ENCODE measurements around the gene CYGB.
"Not testable (repeated sequence)": the region's sequence is repeated elsewhere in the genome, so short reads cannot be mapped to it uniquely, and the experiment has no call there.

CYGB gene

DNA sequence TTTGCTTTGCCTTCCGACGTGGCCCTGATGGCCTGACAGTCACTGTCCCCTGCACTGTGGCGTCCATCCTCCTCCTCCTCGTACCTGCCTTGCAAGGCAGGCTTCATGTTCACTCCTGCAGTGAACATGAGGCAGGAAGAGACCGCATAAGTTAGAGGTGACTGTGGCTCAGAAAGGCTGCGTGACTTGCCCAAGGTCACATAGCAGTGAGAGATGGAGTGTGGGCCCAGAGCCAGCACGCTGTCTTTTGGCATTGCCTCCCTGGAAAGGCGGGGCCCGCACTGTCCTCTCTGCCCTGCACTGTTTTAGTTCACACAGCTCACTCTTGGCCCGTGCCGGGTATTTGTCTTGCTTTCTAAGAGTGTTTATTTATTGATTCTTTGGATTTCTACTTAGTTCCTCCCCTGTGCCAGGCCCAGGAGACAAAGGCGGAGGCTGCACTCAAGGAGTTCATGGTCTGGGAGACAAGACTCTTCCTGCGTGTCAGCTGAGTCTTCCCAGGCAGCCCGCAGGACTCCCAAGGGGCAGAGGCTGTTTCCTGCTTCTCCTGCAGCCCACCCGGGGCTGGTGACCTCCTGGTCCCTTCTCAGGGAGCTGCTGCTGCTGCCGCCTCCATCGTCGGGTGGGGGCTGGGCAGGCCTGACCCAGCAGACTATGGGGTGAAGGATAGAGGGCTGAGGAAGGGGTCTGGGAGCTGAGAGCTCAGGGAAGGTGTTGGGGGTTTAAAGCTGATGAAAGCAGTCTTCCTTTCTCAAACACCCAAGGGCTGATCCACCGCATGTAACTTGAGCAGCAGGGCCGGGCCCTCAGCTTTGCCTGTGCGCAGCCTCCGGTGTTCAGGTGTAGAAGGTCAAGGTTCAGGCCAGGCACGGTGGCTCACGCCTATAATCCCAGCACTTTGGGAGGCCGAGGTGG is 12.7 kb downstream of the CYGB start:
- no peak for DNase-seq (ENCODE audit: low read depth in 2 of 2)

DNA sequence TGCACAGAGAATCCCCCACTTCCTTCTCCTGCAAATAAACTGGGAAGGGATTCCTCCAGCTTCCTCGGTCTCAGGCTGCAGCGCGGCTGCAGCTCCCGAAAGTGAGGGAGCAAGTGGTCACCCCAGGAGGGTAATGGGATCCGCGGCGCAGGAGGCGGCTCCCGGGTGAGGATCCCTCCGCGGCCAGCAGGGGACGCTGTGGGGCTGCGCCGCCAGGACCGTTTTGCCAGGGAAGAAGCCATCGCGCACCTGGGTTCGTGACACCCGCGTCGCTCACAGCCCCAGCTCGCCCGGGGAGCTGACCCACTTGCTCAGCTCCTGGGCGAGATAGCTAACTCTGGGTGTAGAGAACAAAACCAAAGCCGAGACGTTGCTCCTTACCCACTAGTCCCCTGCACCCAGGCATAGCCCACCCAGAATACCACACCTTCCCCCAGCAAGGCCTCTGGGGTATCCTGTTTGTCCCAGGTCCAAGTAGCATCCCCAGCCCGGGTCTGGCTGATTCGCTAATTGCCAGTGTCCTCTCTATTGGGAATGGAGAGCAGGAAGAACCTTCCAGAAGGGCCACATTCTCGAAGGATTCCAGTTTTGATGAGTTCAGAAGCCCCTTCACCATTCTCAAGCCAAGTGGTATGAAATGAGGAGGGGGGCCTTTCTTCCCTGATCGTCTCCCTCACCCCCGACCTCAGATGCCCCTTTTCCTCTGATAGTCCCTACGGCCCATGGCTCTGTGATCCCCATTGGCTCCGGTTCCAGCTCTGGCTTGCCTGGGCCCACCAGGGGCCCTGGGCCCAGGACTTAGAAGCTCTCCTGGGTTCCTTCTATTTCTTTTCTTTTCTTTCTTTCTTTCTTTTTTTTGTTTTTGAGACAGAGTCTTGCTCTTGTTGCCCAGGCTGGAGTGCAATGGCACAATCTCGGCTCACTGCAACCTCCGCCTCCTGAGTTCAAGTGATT is 14.1 kb downstream of the CYGB start:
- DNase-seq (ENCODE audit: low read depth in 2 of 2) = no peak

DNA sequence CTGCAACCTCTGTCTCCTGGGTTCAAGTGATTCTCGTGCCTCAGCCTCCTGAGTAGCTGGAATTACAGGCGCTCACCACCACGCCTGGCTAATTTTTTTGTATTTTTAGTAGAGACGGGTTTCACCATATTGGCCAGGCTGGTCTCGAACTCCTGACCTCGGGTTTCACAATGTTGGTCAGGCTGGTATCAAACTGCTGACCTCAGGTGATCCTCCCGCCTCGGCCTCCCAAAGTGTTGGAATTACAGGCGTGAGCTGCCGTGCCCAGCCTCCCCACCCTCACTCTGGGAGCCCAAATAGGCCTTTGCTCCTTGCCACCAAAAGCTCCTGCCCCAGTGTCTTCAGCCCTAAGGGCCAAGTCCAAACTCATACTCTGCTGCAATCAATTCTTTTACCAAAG is 15.8 kb downstream of the CYGB start:
- DNase-seq (ENCODE audit: low read depth in 2 of 2) = not testable (repeated sequence)

DNA sequence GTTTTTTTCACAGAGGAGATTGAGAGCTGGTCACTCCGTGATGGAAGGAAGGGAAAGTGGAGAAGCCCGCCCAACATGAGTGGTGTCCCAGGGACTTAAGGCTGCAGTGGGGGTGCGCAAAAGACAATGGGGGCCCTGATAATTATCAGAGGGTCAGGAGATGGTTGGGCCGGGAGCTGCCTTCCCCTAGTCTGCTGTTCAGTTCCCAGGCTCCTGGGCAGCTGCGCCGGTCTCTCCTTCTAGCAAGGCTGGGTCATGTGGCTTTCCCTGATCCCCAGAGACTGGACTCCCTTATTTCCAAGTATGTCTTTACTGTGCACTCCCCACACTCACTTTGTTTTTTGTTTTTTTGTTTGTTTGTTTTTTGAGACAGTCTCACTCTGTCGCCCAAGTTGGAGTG is 16.2 kb downstream of the CYGB start:
- DNase-seq (ENCODE audit: low read depth in 2 of 2) = no peak

DNA sequence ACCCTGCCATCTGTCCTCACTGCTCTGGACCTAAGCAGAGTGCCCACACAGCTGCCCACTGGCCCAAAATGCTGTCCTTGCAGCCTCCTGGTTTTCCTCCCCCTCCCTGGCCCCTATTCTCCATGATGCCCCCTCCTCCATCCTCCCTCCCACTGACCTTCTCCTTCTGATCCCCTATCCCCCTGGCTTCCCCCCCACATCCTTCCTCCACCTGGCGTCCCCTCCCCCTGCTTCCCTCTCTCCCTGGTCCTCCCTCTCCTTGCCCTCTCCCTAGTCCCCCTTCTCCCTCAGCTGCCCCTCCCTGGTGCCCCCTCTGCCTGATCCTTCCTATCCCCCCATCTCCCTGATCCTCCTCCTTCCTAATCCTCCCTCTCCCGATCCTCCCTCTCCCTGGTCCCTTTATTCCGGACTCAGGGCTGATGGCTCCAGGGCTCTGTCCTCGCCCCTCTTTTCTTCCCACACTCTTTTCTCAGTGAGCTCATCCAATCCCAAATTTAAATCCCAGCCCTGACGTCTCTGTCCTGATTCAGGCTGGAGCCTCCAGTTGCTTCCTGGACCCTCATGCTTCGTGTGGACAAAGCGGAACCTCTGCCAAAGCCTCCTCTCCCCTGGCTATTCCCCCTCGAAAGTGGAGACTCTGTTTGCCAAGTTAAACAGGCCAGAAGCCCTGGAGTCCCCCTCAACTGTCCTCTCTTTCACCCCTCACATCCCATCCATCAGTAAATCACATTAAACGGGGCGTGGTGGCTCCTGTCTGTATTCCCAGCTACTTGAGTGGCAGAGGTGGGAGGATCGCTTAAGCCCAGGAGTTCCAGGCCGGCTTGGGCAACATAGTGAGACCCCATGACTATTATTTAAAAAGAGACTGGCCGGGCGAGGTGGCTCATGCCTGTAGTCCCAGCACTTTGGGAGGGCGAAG is 18.2 kb downstream of the CYGB start:
- no peak for DNase-seq (ENCODE audit: low read depth in 2 of 2)

DNA sequence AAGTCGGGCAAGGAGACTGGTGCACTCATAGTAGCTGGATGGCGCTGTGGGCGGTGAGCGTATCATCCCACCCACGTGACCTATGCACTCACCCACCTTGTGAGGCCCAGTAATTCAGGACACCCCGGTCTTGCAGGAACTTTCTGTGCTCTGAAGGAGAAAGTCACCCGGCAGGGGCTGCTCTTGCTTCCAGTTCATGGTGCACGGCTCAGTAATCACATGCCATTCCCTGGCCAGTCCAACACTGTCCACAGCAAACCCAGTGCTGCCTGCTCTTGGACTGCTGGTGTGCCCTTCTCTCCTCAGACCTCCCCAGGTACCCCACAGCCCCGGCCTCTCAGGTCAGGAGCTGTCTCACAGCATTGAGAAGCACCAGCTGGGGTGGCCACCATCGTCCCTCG is 19.9 kb downstream of the CYGB start:
- no peak for DNase-seq (ENCODE audit: low read depth in 2 of 2)

DNA sequence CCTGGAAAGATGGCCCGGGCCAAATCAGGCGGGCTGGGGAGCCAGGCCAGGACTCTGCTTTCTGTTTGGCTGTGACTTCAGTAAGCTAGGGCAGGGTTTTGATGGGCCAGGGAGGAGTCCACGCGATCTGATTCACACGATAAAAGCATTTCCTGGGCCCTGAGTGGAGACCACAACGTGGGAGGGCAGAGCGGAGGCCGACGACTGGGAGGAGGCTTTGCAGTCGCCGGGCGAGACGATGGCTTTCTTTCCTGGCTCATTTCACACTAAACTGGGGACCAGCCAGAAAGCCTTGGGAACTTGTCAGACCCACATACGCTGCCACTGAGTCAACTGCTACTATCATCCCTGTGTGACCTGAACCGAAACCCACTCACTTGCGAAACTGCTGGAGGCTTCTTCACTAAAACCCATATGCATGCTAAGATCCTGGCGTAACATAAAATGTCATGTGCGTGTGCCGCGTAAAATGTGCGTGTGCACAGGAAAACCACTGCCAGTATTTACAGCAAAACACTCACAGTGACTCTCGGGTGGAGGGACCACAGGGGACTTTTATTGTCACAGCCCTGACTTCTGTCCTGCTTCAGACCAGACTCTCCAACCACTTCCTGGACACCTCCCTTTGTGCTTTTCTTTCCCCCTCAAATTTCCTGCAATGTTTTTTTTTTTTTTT is 22.1 kb downstream of the CYGB start:
- peak; percentile 56 to 60 for DNase-seq (ENCODE audit: low read depth in 2 of 2)

DNA sequence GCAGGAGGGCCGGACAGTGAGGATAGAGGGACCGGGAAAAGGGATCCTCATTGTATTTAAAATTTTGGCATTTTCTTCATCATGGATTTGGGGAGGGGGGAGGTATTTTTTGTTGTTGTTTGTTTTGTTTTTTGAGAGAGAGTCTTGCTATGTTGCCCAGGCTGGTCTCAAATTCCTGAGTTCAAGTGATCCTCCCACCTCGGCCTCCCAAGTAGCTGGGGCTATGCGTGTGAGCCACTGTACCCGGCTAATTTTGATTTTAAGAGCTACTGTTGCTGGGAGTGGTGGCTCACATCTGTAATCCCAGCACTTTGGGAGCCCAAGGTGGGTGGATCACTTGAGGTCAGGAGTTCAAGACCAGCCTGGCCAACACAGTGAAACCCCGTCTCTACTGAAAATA is 23.2 kb downstream of the CYGB start:
- DNase-seq (ENCODE audit: low read depth in 2 of 2) = not testable (repeated sequence)

DNA sequence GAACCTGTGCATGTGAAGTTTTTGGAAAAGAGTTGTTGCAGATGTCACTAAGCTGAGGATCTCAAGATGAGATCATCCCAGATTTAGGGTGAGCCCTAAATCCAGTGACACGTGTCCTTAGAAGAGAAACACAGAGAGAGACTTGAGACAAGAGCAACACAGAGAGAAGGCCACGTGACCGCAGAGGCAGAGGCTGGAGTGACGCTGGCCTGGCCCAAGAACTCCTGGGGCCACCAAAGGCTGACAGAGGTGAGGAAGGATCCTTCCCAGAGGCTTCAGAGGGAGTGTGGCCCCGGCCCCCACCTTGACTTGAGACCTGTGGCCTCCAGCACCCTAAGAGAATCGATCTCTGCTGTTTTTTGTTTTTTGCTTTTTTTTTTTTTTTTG is 24.2 kb downstream of the CYGB start:
- no peak for DNase-seq (ENCODE audit: low read depth in 2 of 2)

DNA sequence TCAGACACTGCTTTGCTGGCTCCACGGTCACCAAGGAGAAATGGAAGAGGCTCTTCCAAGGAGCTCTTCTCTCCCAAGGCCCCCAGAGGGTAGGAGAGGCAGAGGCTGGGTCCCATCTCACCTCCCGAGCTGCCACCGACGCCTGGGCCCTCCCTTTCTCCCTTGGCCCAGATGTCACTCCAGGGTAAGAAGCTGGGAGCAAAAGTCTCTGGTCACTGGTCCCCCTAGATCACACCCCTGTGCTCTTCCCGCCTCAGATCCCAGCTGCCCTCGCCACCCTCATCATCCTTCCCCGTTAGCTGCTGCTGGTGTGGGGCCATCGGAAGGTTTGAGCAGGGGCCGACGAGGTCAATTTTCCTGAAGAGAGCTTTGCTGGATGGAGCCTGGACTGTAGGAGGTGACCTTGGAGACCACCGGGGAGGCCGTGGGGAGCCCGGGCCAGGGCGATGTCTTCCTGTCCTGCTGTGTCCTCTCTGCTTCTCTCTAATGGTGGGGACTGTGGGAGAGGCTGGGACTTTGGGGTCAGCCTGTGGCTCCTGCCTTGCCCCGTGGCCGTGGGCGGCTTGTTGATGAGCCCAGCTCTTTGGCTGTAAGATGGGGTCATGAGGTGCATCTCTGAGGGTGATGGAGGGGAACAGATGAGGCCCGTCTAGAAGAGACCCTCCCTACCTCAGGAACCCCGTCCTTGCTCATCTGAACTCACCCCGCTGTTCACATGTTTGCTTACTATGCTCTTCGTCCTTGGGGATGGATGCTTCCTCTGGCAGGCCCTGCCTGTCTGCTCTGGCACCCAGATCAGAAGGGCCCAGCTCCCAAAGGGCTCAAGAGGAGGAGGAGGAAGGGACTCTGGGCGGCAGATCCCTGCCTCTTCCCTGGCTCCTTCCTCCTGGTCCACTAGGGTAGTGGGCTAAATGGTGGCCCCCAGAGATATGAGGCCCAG is 24.9 kb downstream of the CYGB start:
- DNase-seq (ENCODE audit: low read depth in 2 of 2) = no peak

DNA sequence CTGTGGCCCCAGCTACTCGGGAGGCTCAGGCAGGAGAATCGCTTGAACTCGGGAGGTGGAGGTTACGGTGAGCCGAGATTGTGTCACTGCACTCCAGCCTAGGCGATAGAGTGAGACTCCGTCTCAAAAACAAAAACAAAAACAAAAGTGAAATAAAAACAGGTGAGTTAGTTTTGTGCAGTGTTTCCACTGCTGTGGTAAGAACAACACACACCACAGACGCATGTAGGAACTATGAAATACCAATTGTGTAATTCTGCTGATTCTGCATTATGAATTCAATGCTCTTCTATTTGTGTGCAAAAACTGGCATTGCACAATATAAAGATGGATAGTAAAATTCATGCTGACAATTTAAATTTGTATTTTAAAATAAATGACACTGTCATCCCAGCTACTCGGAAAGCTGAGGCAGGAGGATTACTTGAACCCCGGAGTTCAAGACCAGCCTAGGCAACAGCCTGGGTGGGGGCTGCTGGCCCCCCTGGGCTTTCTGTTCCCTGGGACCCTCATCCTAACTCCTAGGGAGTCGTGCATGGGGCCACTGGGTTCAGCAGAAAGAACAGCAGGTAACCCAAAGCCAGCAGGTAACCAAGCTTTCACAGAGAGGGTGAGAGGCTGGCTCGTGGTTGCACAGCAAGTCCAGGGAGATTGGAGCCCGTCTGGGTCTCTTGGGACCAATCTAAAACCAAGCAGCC is 25.7 kb downstream of the CYGB start:
- no peak for DNase-seq (ENCODE audit: low read depth in 2 of 2)

DNA sequence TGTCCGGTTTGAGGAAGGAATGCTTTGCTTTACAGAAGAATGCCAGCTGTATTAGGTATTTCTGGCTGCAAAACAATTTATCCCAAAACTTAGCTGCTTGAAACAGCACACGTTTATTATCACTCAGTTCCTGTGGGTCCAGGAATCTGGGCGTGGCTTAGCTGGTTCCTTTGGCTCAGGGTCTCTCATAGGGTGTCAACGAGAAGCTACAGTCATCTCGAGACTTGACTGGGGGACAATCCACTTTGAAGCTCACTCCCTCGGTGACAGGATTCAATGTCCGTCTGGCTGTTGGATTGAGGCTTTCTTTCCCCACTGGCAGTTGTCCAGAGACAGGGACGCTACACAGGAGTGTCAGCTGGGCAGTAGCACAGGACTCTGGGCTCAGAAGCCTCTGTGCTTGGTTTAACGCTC is 26.7 kb downstream of the CYGB start:
- no peak for DNase-seq (ENCODE audit: low read depth in 2 of 2)

DNA sequence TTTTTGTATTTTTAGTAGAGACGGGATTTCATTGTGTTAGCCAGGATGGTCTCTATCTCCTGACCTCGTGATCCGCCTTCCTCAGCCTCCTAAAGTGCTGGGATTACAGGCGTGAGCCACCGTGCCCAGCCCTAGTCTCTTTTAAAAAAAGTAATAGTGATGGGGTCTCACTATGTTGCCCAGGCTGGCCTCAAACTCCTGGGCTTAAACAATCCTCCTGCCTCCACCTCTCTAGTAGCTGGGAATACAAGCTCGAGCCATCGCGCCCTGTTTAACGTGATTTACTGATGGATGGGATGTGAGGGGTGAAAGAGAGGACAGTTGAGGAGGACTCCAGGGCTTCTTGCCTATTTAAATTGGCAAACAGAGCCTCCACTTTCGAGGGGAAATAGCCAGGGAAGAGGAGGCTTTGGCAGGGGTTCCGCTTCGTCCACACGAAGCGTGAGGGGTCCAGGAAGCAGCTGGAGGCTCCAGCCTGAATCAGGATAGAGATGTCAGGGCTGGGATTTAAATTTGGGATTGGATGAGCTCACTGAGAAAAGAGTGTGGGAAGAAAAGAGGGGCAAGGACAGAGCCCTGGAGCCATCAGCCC is 28.9 kb downstream of the CYGB start:
- not testable (repeated sequence) for DNase-seq (ENCODE audit: low read depth in 2 of 2)

DNA sequence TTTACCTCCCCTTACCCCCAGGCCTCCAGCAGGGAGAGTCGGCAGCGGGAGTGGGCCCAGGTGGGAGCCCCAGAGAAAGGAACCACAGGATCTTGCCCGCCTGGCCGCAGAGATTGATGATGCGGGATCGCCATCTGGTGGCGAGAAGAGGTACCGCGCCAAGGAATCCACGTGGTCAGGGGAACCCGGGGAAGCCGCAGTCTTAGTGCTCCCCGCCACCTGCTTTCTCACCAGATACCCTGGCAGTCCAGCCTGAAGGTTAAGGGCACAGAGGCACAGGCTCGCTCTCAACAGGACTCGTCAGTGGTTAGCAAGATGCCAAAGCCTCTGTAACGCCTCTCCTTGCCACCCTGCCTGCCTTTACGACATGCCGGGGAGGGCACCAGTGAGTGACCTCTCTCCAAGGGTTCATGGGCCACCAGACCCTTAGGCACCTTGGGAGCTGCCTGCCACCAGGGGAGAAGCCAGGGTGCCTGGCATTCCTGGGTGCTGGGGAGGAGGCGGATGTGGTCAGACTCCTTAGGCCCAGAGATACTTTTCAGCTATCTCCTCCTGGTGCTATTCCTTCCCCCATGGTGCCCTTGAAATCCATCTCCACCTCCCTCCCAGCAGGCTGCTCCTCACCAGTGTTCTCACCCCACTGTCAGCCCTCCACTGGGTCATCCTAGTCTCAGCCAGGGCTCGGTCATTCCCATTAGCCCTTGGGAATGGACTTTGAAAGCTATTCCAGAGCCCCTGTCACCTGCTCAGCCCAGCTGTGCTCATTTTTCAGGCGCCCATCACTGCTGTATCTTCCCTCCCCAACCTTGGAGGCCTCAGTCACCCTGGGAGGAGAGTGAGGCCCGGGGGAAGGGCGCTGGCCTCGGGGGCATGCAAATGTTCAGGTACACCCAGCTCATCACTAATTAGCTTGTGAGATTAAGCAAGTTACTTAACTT is 30.8 kb downstream of the CYGB start:
- DNase-seq (ENCODE audit: low read depth in 2 of 2) = no peak

DNA sequence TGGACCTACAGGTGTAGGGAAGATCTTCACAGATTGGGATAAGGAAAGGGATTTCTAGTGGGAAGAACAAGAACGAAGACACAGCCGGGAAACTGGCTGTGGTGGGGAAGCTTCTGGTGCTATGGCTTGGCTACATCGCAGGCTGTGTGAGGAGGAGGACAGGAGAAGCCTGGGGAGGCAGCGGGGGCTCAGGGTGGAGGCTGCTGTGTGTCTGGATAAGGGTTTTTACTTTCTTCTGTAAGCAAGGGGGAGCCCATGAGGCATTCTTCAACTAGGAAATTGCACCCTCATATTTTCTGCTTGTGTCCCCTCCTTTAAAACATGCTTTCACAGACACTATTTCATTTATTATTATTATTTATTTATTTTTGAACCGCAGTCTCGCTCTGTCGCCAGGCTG is 33.4 kb downstream of the CYGB start:
- no peak for DNase-seq (ENCODE audit: low read depth in 2 of 2)

DNA sequence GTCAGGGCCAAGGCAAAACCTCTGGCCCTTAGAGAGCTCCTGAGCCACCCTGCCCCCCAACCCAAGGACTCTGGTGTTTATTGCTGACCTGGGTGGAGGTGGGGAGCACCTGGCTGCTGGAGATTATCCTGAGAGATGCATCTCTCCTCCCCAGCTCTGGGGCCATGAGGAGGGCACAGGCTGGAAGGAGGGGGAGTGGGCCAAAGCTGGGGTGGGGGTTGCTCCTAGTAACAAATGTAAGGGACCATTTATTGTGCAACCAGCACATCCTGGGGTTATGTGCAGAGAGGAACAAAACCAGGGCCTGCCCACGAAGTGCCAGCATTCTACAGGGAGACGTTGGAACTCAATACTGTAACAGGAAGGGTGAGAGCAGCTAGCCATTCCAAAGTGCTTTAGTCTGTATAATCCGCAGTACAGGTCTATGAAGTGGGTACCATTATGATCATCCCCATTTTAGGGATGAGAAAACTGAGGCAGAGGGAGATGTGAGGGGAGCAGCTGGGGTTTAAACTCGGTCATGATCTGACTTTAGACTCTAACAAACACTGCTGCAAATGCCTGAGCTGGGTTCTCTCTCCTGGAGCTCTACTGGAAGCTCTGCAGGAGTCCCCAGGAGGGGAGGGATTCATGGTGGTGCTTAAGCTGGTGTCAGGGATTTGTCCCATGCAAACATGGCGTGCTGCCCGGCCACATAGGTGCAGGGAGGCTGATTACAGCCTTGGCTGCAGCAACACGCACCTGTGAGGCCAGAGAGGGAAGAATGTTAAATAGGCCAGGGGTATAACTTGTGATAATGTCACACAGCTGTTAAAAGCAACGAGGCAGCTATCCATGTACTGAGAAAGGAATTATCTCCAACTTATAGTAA is 34.9 kb downstream of the CYGB start:
- no peak for DNase-seq (ENCODE audit: low read depth in 2 of 2)

DNA sequence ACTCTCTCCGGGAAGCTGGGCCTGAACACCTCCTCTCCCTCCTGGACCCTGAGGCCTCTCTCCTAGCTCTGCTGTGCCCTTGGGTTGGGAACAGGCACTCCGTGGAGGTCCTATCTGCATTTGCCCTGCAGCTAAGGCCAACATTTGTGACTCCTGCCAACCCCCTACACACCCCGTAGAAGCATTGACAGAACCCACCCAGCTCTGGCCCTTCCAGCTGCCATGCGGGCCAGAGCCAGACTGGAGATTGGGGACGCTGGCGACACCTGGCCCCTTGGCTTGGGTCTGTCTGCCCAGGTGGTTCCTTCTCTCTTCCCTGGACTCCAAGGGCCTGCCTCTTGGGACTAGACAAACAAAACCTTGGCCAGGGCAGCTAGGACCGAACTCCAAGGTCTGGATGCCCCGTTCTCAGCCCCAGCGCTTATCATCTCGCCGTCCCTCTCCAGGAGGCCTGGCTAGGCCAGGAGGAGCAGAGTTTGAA is 35.6 kb downstream of the CYGB start:
- DNase-seq (ENCODE audit: low read depth in 2 of 2) = no peak
